ENCODE results near the gene P2RX5.

The P2RX5 gene

DNA sequence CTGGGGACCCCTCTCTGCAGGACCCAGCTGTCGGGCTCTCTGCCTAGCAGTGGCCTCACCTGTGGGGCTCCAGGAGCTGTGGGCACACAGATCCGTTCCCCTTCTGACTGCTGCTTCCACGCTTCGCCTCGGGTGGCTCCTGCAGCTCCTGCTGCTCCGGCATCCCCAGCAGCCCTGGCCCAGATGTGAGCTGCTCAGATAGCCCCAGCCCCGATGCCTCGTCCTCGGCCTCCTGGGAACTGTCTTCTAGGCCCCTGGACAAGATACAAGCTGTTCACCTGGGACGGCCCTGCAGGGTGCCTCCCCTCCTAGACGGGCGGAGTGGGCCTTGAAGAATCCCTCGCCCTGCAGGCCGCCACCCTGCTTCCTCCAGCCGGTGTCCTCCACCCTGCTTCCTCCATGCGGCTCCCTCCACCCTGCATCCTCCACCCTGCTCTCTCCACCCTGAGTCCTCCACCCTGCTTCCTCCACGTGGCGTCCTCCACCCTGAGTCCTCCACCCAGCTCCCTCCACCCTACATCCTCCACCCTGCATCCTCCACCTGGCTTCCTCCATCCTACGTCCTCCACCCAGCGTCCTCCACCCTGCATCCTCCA lies 16.3 kb downstream of the P2RX5 start:
- no peak for FAIRE-seq

DNA sequence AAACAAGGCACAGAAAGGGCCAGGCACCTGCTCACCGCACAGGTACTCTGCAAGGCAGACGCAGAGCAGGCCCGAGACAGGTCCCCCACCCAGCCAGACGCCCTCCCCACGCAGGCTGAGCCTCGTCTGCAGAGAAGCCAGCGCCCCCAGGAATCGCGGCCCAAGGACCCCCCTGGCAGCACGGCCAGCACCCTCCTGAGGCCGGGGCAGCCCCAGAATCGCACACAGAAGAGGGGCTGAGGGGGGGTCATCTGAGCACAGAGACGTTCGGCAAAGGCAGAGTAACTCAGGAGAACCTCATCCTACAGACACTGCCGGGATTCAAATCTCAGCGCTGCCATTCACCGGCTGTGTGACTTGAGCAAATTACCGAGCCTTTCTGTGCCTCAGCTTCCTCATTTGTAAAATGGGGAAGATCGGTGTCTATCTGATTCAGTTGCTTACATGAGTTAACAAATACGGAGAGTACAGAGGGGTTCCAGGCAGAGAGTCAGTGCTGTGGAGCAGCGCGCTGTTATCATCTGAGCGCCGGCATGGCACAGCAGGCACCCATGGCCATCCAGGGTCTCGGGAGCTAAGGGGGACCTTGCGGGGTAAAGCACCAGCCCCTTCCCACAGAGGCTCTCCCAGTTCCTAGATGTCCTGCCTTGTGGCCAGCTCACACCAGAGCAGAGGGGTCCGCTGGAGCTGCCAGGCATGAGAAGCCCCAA lies 17.0 kb downstream of the P2RX5 start:
- FAIRE-seq = no peak

DNA sequence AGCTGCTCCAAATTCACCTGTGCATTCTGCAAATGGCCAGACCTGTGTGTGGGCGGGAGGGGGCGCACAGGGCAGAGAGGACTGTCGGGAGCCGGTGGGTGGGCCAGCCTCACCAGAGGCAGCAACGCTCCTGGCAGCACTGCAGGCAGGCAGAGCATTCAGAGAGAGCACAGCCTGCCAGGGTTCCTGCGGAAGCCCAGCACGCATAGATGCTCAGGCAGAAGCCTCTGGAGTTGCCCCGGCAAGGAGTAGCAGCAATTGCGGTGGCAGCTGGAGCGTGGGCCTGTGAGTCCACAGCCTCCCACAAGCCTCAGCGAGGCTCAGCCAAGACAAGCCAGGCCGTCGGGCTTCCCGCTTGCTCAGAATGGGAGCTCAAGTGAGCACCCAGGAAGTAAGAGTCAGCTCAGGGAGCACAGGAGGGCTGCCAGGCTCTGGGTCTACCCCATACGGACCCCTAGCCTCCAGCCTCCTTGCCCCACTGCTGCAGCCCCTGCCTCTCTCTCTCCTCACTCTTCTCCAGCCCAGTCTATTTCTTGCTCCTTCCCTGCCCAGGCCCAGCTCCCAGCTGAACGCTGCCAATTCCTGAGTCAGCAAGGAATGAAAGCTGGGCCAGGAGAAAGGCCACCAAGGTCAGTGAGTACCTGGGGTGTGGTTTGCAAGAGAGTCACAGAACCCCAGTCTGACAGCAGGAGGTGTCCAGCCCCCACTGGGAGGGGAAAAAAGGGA lies 17.7 kb downstream of the P2RX5 start:
- no peak for FAIRE-seq

DNA sequence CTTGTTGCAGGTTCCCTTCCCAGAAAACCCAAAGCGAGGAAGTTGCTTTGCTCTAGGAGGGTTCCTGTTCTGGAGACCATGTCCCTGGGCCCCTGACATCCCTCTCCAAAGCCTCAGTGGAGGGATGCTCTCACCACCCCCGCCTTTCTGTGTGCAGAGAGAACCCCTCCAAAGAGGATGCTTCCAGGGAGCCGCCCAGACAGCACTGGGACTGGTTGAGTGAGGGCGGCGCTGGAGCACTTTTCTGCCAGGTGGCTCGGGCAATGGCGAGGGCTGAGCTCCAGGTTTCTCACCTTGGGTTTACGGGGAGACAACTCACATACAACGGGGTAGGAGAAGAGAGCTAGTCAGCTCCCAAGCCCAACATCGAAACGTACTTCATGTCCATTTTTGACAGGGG lies 20.1 kb downstream of the P2RX5 start:
- FAIRE-seq = no peak

DNA sequence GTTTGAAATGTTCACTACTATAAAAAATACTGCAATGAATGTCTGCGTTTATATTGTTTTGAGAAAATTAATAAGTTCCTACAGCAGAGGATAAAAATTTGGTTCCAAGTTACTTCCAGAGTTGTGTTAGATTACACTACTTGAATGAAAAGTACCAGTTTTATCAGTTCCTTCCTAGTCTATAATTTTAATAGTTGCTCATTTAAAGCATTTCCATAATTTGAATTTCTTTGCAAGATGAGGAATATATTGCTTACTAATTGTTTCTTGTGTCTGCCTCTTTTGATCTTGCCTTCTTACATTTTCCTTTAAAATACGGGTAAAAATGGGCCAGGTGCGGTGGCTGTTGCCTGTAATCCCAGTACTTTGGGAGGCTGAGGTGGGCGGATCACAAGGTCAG lies 23.4 kb downstream of the P2RX5 start:
- no peak for FAIRE-seq

DNA sequence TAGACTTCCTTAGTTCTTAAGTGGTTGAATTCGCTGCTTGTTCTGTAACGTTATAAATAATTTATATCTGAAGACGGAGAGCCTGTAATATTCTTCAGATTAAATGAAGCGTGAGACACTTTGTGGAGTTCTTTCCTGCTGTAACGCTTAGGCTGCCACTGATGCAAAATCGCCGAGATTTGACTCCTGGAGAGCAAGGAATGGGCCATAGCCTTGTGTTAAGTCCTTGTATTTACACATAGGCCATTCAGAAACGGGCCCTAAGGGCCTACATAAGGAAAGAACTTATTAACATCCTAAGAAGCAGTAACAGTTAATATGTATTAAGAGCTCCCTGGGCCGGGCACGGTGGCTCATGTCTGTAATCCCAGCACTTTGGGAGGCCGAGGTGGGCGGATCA lies 26.4 kb downstream of the P2RX5 start:
- FAIRE-seq = no peak

DNA sequence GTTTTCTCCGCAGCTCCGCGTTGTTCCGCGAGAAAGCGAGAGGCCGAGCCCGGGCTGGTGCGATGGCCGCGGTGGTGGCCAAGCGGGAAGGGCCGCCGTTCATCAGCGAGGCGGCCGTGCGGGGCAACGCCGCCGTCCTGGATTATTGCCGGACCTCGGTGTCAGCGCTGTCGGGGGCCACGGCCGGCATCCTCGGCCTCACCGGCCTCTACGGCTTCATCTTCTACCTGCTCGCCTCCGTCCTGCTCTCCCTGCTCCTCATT lies 26.9 kb downstream of the P2RX5 start:
- no peak for FAIRE-seq

DNA sequence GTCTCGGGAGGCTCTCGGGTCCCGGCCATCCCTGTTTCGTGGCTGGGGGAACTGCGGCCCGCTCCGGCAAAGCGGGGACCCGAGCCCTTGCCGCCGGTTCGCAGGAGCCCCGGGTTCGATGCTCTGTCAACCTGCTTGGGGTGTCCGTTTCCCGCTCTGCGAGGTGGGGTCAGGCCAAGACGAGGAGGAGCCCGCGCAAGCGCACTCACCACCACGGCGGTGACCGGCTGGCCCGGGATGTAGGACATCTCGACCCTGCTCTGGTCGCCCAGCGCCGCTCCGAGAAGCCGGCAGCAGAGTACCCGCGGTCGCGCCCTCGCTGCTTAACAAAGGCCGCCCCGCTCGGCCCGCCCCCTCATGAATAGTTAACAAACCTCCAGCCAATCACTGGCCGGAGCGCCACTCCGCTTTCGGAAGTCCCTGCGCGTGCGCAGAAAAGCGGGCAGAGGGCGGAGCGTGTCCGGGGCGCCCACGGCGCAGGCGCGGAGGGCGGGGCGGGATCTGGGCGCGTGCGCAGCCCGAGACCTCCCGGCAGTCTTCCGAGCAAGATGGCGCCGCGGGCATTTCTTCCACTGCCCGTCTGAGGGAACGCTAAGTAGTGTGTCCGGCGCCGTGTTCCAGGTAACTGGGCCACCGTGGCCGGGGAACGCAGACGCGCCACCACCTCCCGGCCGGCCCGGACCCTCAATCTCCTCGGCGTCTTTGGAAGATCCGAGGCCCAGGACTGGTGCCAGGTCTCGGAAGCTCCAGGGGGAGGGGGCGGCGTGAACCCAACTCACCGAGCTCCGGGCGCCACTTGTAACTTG lies 27.5 kb downstream of the P2RX5 start, which contains the start of the genes EMC6 and TAX1BP3:
TSS of gene EMC6 (plus strand) at position 534 of the 806 bp plus-strand sequence. CDS start 335 bp downstream, outside the sequence.
TSS of gene TAX1BP3 (minus strand) at position 300 of the 806 bp plus-strand sequence. CDS start at position 248, 52 bp downstream.
- peak; percentile 71 for FAIRE-seq

DNA sequence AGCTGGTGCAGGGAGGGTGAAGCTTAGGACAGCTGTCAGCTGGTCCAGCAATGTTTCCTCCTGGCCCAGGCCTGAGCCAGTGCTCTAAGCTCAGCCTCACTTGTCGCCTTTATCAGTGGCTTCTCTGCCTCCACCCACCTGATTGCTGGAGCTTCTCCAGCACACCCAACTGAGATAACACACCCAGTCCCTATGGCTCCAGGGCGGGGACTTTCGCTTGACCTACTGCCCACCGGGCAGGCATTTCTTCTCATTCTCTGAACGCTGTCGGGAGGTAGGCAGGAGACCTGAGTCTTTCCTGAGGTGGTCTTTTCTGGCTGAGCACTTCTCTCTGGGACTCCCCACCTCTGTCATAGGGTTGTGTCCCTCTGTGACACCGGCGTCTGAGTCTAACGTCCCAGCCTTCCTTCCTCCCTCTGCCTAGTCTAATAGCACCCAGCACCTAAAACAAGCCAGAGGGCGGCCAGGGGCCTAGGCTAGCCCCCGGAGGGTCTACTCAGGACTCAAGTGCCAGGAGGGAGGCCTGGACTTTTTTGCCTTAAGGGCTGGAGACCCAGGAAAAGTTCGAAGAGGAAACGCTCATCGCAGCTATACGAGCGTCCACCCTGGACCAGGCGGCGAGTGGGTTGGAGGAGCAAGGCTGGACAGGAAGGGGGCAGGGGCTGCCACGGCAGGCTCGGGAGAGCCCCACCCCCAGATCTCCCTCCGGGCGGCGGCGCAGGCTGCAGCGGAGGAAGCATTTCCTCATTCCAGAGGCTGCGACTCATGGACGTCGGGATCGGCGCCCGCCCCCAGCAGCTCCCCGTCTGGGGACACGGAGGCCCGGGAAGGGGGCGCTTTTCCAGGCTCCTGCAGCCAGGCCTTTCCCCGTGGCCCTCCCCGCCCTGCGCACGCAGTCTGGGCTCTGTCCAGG lies 28.3 kb downstream of the P2RX5 start:
- FAIRE-seq = peak; percentile 76

DNA sequence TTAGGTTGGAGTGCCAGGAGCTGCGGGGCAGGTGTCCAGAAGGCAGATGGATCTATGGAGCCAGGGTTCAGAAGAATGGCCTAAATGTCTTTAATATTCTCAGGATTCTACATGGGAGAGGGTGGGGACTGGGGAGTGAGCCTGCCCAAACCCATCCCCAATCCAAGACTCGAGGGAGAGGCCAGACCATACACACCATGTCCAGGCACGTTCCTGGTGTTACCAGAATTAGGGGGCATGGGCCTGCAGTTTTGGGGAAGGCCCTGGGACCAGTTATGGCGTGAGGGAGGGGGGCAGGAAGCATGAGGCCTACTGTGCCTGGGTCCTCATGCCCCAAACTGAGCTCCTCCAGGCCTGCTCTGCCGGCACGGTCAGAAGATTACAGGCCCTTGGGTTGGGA lies 29.4 kb downstream of the P2RX5 start:
- FAIRE-seq = no peak

DNA sequence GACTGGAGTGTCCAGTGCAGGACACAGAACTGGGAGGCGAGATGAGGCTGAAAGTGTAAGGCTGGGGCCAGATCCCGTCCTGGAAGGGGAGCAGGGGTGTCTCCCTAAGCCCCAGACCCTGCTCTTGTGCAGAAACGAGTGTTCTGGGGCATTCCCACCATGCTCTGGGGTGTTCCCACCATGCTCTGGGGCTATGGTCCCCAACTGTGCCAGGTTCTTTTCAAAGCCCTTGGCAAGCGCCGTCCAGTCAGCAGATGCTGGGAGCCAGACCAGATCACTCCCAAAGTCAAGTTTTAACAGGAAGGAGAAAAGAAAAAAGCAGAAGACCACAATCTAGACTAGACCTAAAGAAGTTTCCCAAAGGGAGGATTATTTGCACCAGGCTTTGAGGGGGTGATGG lies 30.1 kb downstream of the P2RX5 start:
- FAIRE-seq = no peak

DNA sequence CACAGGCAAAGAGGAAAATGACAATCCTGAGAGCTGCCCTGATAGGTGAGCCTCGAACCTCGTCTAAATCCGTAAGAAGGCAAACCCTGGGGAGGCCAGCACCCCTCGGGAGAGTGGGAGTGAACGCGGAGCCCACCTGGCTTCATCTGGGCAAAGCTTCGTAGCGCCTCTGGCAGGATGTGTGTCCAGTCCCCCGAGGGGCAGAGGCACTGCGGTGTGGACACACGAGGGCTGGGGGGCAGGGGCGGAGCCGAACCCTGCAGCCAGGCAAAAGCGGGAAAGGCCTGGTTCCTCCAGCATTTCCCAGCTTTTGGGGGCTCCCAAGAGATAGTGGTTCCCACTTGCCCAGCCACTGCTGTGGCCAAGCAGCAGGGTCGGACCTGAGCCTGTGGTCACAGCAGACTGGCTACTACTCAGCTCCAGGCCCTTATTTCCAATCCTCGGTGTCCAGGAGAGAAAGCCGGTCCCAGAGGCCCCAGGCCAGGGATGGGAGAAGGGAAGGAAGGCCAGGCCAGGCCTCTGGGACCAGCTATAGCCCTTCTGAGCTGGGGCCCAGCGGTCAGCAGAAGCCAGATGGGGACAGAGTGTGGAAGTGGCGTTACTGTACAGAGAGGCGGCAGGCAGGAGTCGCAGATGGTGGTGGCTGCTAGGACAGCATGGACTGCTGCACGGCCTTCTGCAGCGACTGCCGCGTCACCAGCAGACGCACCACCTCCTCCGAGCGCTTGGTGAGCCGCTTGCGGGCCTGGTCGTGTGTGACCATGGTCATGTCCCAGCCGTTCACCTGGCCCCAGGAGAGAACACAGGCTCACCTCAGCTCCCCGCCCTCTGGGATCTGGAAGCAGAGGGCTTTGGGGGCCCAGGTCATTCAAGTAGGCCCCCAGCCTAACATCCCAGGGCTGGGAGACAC lies 32.6 kb downstream of the P2RX5 start:
- FAIRE-seq = no peak

DNA sequence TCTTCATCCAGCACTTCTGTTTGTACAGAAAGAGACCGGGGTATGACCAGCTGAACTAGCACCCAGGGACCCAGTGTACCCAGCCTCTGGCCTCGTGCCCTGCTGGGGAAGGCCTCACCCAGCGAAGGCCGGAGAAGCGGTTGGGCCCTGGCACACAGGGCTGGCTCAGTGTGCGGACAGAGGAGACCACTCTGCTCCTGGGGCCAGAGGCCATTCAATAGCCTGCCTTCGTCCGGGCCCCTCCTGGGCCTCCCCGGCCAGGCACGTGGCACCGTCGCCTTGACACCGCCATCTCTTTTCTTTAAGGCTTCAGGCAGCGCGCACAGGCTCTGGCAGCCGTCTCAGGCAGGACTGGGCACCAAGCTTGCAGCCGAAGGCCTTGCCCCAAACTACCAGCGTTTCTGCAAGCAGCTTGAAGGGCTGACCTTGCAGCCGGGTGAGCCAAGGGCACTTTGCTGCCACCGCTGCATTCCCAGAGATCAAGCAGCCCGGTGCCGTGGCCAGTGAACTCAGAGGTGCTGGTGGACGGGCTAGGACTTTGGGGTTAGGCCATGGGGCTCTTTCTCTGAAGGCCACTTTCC lies 35.6 kb downstream of the P2RX5 start:
- FAIRE-seq = no peak

DNA sequence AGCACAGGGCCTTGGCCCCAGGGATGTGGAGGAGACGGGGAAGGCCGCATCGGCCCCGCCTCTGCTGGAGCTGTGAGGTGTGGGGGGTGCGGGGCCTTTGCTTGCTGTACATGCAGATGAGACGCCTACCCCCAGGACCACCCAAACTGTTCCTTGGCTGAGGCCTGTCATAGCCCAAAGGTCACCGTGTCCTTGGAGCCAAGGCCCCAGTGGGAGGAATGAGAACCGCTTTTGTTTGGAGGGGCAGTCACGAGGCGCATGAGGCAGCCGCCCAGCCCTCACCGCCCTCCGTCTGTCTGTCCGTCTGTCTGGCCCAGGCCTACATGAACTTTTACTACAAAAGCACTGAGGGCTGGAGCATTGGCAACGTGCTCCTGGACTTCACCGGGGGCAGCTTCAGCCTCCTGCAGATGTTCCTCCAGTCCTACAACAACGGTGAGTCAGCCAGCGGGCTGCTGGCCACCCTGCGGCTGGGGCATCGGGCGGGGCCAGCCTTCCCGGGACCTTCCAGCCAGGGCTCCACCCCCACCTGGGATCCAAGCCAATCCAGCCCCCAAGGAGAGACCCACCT lies 36.3 kb downstream of the P2RX5 start:
- FAIRE-seq = peak; percentile 88

DNA sequence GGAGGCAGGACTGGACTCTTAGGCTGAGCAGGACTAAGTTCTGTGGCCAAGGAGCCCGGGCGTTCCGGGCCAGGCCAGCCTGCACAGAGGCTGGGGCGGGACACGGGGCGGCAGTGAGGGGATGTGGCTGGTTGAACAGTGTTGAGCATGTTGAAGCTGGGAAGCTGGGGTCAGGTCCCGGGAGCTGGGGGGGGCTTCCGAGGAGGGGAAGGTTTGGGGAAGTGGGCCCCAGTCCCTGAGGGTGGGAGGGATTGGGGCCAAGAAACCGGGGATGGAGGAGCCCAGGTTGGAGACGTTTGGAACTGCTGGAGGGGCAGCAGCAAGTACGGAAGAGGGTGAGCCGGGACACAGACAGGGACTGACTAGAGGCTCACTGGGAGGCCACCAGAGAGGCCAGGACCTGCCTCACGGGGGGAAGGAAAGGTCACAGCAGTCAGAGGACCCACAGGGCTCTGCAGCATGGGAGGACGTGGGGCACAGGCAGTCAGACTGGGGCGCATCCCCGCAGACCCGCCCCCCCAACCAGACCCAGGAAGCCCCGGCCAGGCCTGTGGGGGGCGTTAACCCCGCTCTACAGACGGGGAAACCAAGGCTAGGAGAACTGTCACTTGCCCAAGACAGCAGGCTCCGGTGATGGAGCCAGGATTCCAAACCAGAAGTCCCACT lies 37.0 kb downstream of the P2RX5 start:
- FAIRE-seq = no peak

DNA sequence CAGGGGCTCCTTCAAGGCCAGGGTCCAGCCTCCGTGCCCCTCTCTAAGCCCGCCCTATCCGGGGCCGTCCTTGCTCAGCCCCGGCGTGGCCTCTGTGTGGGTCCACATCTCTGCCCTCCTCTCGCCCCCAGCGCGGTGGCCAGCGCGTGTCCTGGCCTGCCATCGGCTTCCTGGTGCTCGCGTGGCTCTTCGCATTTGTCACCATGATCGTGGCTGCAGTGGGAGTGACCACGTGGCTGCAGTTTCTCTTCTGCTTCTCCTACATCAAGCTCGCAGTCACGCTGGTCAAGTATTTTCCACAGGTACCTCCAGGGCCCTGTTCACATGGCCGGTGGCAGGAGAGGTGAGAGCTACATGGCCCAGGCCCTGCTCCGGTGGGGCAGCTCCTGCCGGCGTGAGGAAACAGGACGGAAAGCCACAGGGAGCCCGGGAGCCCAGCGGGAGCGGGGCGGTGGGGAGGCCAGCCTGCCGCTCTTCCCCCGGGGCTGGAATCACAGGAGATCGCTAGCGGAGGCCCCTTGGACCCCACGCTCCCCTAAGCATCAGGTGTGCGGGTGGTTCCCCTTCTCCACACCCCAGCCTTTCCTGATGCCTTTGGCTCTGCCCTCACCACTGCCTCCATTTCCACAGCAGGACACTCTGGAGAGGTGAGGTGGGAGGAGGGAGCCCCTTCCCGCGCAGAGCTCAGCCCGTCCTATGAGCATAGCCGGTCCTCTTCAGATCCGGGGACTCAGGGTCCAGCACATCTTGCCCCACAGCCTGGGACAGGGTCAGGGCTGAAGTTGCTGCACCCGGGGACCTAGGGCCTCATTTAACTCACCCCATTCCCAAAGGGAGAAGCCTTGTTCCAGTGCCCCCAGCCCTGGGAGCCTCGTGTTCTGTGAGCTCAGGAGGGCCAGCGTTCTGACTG lies 37.8 kb downstream of the P2RX5 start:
- FAIRE-seq = no peak

DNA sequence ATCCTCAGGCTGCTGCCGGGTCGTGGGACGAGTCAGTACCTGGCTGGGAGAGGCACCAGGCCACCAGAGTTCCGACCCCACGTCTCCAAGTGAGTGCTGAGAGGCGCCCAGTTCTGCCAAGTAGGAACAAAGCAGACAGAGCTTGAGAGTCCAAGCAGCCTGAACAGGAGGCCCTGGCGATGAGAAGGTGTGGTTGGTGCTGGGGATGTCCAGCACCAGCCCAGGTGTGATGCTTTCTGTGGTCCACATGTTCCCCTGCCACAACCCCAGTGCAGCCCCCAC lies 38.4 kb downstream of the P2RX5 start:
- no peak for FAIRE-seq

DNA sequence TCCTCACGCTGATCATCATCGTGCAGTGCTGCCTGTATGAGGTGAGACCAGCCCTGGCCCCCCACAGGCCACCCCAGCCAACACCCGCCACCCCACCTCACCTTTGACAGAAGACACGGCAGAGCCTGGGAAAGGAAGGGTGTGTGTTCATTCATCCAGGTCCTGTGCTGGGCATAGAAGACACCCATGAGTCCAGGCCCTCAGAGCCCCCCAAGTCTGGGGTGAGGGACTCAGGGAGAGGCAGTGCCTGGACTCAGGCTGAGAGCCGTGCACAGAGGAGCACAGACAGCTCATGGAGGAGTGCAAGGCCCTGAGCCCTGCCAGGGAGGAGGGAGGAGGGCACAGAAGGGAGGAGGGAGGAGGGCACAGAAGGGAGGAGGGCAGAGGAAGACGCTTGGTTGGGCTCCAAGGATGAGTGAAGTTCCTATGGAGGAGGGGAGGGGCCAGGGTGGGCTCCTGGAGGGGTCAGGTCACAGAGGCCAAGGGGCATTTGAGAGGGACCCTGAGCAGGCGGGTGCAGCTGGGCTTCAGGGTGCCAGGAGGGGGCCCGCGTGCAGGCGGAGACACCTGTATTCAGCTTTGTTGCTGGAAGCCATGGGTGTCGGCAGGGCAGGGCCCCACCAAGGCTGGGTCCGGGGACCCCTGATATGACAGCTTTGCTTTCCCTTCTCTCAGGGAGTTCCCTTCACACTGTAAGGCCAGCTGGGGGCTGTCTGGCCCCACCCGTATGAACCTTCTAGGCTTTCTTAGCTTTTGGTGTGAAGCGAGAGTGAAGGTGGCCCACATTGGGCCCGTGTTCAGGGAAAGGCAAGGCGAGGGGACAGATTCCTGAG lies 39.0 kb downstream of the P2RX5 start:
- FAIRE-seq = no peak
